ENCODE results near the gene MTHFSD. TPM values are rescaled to one million over a fixed set of nuclear protein-coding genes. Genes with fewer than 3 reads are reported as not detected.

The MTHFSD gene
- polyA plus RNA-seq, 1 donor (not counting 4 experiments of a cell fraction or from before 2014, with no cell fraction given), result 14.7 TPM

- Histone ChIP-seq H2AFZ (ENCODE audit: control insufficient read depth, low read length) (no peak overlapping the region), H3K9ac (ENCODE audit: control insufficient read depth, extremely low read depth, insufficient read depth, low read length) (no peak overlapping the region), H3K9me1 (ENCODE audit: control insufficient read depth, extremely low read depth, insufficient read depth, low read length) (no peaks in the 10 kb centered on the region), H3K9me3 (ENCODE audit: control insufficient read depth, low read depth, low read length) (no peaks in the 10 kb centered on the region), H3K4me3 (ENCODE audit: control insufficient read depth in 2 of 3, extremely low read depth in 1 of 3, insufficient read depth in 2 of 3, low read depth in 1 of 3, low read length in 3 of 3) (no peak overlapping the region), H3K27me3 (ENCODE audit: control insufficient read depth, extremely low read depth, insufficient read depth, low read length) (no peaks in the 10 kb centered on the region), H3K4me1 (ENCODE audit: control insufficient read depth, extremely low read depth, insufficient read depth, low read length) (peaks cover 11% of the 10 kb centered on the region), H3K4me2 (ENCODE audit: control insufficient read depth, extremely low read depth, insufficient read depth, low read depth, low read length) (no peak overlapping the region), H3K79me2 (ENCODE audit: control insufficient read depth, insufficient read depth, low read length) (peaks cover 13% of the 10 kb centered on the region), H3K36me3 (ENCODE audit: control insufficient read depth in 2 of 2, extremely low read depth in 1 of 2, insufficient read depth in 2 of 2, low read length in 2 of 2) (peaks cover 4 to 8% of the 10 kb centered on the region in 2 experiments), H3K27ac (ENCODE audit: control insufficient read depth, insufficient read depth, low read length) (no peak overlapping the region), H4K20me1 (ENCODE audit: control insufficient read depth, extremely low read depth, insufficient read depth, low read length) (no peaks in the 10 kb centered on the region)
- dilution Hi-C loops (cut with MboI; ENCODE audit: extremely low pct_ligation_motif_present, low sequenced_read_pairs), result loop anchor here (25.0 kb wide), 1 partner anchor 709 kb away; no protein-coding TSS in a partner anchor
- no peak for DNase-seq (ENCODE audit: low read depth, low spot score)
- no peak for FAIRE-seq
- TF ChIP-seq EZH2 (IDR thresholded peaks at IDR 0.05; ENCODE audit: low read length), result no peak
- no peak for TF ChIP-seq CTCF (optimal IDR thresholded peaks at IDR 0.05 in 1 of 3, IDR thresholded peaks at IDR 0.05 in 1 of 3, conservative IDR thresholded peaks at IDR 0.05 in 1 of 3; ENCODE audit: extremely low read depth in 1 of 3, insufficient read depth in 2 of 3, low read length in 3 of 3)
Observed at GRCh38 chr16:86553356-86553755, 1.7 kb downstream of the MTHFSD start.

GRCh38 chr16:86550281-86550680 is 4.8 kb downstream of the MTHFSD start:
- Histone ChIP-seq H2AFZ (ENCODE audit: control insufficient read depth, low read length) (no peak overlapping the region), H3K4me1 (ENCODE audit: control insufficient read depth, extremely low read depth, insufficient read depth, low read length) (peaks cover 3% of the 10 kb centered on the region), H3K9me1 (ENCODE audit: control insufficient read depth, extremely low read depth, insufficient read depth, low read length) (no peaks in the 10 kb centered on the region), H3K79me2 (ENCODE audit: control insufficient read depth, insufficient read depth, low read length) (peaks cover 13% of the 10 kb centered on the region), H3K4me3 (ENCODE audit: control insufficient read depth in 2 of 3, extremely low read depth in 1 of 3, insufficient read depth in 2 of 3, low read depth in 1 of 3, low read length in 3 of 3) (no peak overlapping the region), H3K27ac (ENCODE audit: control insufficient read depth, insufficient read depth, low read length) (no peak overlapping the region), H3K4me2 (ENCODE audit: control insufficient read depth, extremely low read depth, insufficient read depth, low read depth, low read length) (no peak overlapping the region), H4K20me1 (ENCODE audit: control insufficient read depth, extremely low read depth, insufficient read depth, low read length) (no peaks in the 10 kb centered on the region), H3K9me3 (ENCODE audit: control insufficient read depth, low read depth, low read length) (no peaks in the 10 kb centered on the region), H3K27me3 (ENCODE audit: control insufficient read depth, extremely low read depth, insufficient read depth, low read length) (no peaks in the 10 kb centered on the region), H3K9ac (ENCODE audit: control insufficient read depth, extremely low read depth, insufficient read depth, low read length) (no peak overlapping the region), H3K36me3 (ENCODE audit: control insufficient read depth in 2 of 2, extremely low read depth in 1 of 2, insufficient read depth in 2 of 2, low read length in 2 of 2) (peaks cover 5 to 19% of the 10 kb centered on the region in 2 experiments)
- dilution Hi-C loops (cut with MboI; ENCODE audit: extremely low pct_ligation_motif_present, low sequenced_read_pairs), result loop anchor here (25.0 kb wide), 1 partner anchor 712 kb away; no protein-coding TSS in a partner anchor
- no peak for FAIRE-seq
- TF ChIP-seq CTCF (optimal IDR thresholded peaks at IDR 0.05 in 1 of 3, IDR thresholded peaks at IDR 0.05 in 1 of 3, conservative IDR thresholded peaks at IDR 0.05 in 1 of 3; ENCODE audit: extremely low read depth in 1 of 3, insufficient read depth in 2 of 3, low read length in 3 of 3) (no peak), EZH2 (IDR thresholded peaks at IDR 0.05; ENCODE audit: low read length) (no peak)
- no peak for DNase-seq (ENCODE audit: low read depth, low spot score)
